IPS-18a (cell line): ENCODE data around the gene MCTP2.

Experiments used
- H3K27ac ChIP-seq: one replicate; pipeline ENCODE4 v1.5.1; 2013; ENCODE audit warnings: low read length
- H3K27me3 ChIP-seq: one replicate; pipeline ENCODE4 v1.6.1; 2013; ENCODE audit warnings: mild to moderate bottlenecking, low read length; ENCODE audit not compliant: control insufficient read depth, insufficient read depth
- H3K36me3 ChIP-seq: one replicate; pipeline ENCODE4 v1.6.1; 2013; ENCODE audit warnings: low read depth, low read length; ENCODE audit not compliant: control insufficient read depth
- H3K4me1 ChIP-seq: one replicate; pipeline ENCODE4 v1.6.1; 2013; ENCODE audit warnings: low read depth, low read length; ENCODE audit not compliant: control insufficient read depth
- H3K4me3 ChIP-seq: one replicate; pipeline ENCODE4 v1.5.1; 2013; ENCODE audit warnings: low read length
- H3K9ac ChIP-seq: one replicate; pipeline ENCODE4 v1.6.1; 2013; ENCODE audit warnings: mild to moderate bottlenecking, low read length, moderate library complexity
- H3K9me3 ChIP-seq: one replicate; pipeline ENCODE4 v1.6.1; 2013; ENCODE audit warnings: low read depth, low read length; ENCODE audit not compliant: control insufficient read depth

MCTP2 gene

DNA sequence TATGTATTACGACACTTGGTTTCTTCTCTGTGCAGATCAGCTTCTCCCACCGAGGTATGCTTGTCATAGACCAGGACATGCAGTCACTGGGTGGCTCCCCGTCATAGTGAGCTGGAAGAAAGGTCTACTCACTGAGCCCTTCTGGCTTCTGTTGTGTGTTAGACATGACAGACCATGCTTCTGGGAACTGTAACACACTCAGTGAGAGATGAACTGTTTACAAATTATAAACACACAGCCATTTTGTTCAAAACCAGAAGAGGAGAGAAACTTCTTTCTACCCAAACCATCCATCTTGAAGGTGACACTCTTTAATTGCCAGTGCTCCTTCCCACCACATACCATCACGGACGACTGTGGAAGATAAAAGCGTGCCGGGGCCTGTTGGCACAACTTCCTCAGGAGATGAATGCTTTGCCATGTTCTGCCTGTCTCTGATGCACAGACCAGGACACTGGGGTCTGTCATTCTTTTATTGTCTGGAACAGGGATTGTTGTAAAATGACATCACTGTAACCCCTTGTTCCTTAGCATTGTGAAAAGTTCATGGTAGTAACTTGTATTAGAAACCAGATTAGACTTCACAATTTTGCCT is 214.3 kb downstream of the MCTP2 start:
- Histone ChIP-seq H3K4me1 (no peaks in the 10 kb centered on the region), H3K9ac (no peak overlapping the region), H3K4me3 (no peak overlapping the region), H3K27ac (no peak overlapping the region), H3K36me3 (no peaks in the 10 kb centered on the region), H3K27me3 (no peaks in the 10 kb centered on the region), H3K9me3 (no peaks in the 10 kb centered on the region)

GRCh38 chr15:94446441-94446840 is 215.1 kb downstream of the MCTP2 start:
- no peak overlapping the region for H3K9ac ChIP-seq
- no peaks in the 10 kb centered on the region for H3K27me3 ChIP-seq
- H3K36me3 ChIP-seq: no peaks in the 10 kb centered on the region
- H3K9me3 ChIP-seq: no peaks in the 10 kb centered on the region
- no peak overlapping the region for H3K4me3 ChIP-seq
- H3K4me1 ChIP-seq: no peaks in the 10 kb centered on the region
- no peak overlapping the region for H3K27ac ChIP-seq

- H3K27me3 ChIP-seq: no peaks in the 10 kb centered on the region
- no peak overlapping the region for H3K9ac ChIP-seq
- no peak overlapping the region for H3K4me3 ChIP-seq
- H3K9me3 ChIP-seq: no peaks in the 10 kb centered on the region
- no peak overlapping the region for H3K27ac ChIP-seq
- no peaks in the 10 kb centered on the region for H3K36me3 ChIP-seq
- H3K4me1 ChIP-seq: no peaks in the 10 kb centered on the region
These were observed 220.1 kb downstream of the MCTP2 start for GRCh38 chr15:94451466-94451865.

DNA sequence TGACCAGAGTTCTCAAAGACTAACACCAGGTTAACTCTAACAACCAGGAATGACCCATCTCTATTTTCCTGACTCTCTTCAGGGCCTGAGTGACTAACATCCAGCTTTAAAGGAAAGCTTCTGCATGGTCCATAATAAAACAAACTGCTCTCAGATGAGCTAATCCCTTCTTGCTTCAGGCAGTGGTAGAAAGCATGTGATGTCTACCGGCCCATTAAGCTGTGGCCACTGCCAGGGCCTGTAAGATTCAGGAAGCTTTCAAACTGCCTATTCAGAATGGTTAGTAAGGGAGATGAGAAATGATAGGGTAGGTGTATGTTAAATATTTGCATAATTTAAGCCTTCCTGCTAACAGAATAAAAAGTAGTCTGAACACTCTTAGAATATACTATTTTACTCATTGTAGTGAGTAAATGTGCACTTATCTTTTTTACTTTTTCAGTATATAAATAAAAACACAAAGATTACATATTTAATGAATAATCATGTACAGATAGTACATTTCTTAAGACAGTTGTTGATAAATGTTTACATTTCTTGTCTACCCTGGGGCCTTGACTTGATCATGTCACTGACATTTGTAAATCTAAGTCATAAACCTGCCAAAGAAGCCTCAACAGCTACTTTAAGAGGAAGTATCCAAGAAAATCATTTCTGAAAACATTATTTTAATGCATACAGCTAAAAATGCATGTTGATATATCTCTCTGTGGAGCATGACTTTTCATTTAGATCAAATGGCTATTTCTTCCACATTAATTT is 222.0 kb downstream of the MCTP2 start:
- H3K4me1 ChIP-seq: no peaks in the 10 kb centered on the region
- H3K9ac ChIP-seq: no peak overlapping the region
- H3K27me3 ChIP-seq: no peaks in the 10 kb centered on the region
- H3K9me3 ChIP-seq: no peaks in the 10 kb centered on the region
- H3K36me3 ChIP-seq: no peaks in the 10 kb centered on the region
- H3K4me3 ChIP-seq: no peak overlapping the region
- H3K27ac ChIP-seq: no peak overlapping the region

GRCh38 chr15:94455297-94455696 is 223.9 kb downstream of the MCTP2 start:
- Histone ChIP-seq H3K9me3 (no peaks in the 10 kb centered on the region), H3K27me3 (no peaks in the 10 kb centered on the region), H3K36me3 (no peaks in the 10 kb centered on the region), H3K9ac (no peak overlapping the region), H3K4me3 (no peak overlapping the region), H3K27ac (no peak overlapping the region), H3K4me1 (no peaks in the 10 kb centered on the region)

DNA sequence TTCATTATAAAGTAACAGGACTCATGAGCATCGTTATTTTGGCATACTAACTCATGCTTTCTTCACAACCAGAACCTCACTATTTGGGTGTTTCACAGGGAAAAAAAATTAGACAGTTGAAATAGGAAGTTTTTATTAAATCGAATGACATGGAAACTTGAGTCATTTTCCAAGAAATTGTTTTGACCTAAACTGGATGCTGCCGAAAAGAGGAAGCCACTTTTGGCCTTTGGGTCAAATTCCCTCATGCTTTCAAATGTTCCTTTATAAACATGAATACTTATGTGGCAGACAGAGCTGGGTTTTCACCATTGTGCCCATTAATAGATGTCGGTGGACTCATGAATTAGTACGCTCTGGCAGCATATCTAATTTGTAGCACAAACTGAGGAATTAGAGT is 224.9 kb downstream of the MCTP2 start:
- Histone ChIP-seq H3K9ac (no peak overlapping the region), H3K4me3 (no peak overlapping the region), H3K27me3 (no peaks in the 10 kb centered on the region), H3K27ac (no peak overlapping the region), H3K4me1 (no peaks in the 10 kb centered on the region), H3K36me3 (no peaks in the 10 kb centered on the region), H3K9me3 (no peaks in the 10 kb centered on the region)

DNA sequence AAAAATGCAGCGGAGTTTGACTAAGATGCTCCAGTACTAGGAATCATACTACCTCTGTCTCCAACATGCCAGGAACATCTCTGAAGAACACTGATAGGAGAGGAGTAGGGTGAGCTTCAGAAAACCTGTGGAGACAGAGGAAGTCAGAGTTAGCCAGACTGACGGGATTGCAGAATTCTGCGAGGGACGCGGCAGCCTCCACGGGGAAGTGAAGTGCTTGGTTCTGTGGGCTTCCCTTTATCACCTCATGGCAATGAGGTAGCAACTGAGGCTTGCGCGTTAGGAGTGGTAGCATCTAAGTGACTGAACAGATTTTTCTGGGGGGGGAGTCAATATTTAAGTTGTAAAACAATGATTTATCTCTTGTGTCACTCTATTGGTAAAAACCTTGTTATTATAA is 226.3 kb downstream of the MCTP2 start:
- no peaks in the 10 kb centered on the region for H3K9me3 ChIP-seq
- no peak overlapping the region for H3K9ac ChIP-seq

DNA sequence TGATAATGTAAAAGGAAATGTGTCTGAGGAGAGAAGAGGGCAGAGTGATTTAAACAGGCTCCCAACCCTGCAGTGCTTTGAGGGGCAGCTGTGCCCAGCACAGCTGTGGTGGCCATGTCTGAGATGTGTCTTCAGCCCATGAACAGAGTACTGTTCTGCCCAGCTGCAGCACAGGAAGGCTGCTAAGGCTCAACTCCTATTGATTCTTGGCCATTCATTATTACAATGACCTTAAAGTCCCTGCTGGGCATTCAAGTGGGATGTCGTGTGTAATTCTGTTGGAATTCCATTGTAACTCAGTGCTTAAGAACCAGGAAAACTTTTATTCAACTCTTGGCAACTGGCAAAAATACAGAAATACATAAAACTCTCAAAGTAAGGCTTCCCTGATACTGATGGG is 229.3 kb downstream of the MCTP2 start:
- no peak overlapping the region for H3K27ac ChIP-seq
- H3K9ac ChIP-seq: no peak overlapping the region
- no peaks in the 10 kb centered on the region for H3K36me3 ChIP-seq
- H3K4me1 ChIP-seq: no peaks in the 10 kb centered on the region
- H3K27me3 ChIP-seq: no peaks in the 10 kb centered on the region
- H3K4me3 ChIP-seq: no peak overlapping the region
- no peaks in the 10 kb centered on the region for H3K9me3 ChIP-seq

More for the DNA sequence above, 226.3 kb downstream of the MCTP2 start:
- H3K36me3 ChIP-seq: no peaks in the 10 kb centered on the region
- no peak overlapping the region for H3K27ac ChIP-seq
- no peaks in the 10 kb centered on the region for H3K27me3 ChIP-seq
- H3K4me1 ChIP-seq: no peaks in the 10 kb centered on the region
- H3K4me3 ChIP-seq: no peak overlapping the region

DNA sequence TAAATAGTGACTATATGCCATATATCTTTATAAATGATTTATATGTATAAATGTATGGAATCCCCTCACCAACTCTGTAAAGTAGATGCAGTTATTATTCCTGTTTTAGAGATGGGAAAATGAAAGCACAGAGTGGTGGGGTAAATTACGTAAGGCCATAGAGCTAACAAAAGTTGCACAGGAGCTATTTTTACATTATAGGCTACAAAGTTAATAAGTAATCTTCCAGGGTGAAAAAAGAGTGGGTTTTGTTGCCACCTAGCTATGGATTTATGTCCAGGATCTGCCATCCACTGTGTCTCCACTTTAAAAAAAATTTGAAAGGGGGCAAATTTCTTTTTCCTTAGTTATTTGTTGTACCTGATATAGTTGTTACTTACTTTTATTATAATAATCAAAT is 235.7 kb downstream of the MCTP2 start:
- H3K27ac ChIP-seq: no peak overlapping the region
- no peaks in the 10 kb centered on the region for H3K36me3 ChIP-seq
- no peaks in the 10 kb centered on the region for H3K9me3 ChIP-seq
- H3K9ac ChIP-seq: no peak overlapping the region
- no peaks in the 10 kb centered on the region for H3K27me3 ChIP-seq
- no peak overlapping the region for H3K4me3 ChIP-seq
- no peaks in the 10 kb centered on the region for H3K4me1 ChIP-seq

DNA sequence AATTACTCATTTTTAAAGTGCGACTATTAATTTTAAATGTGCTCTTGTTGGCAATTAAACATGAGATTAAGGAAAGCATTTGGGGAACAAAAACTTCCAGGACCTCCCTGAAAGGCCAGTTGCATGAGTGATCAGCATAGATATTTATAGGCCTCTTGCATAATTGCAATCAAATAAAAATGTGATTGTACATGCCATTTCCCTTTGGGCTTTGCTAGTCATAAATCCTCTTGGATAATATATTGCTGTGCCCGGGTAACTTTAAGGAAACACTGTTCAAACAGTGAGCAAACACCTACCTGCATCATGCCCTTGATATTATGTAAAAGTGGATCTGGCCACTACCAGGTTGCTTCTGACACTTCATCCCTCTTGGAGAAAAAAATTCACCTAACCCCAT is 239.1 kb downstream of the MCTP2 start:
- no peak overlapping the region for H3K4me3 ChIP-seq
- no peak overlapping the region for H3K9ac ChIP-seq
- H3K9me3 ChIP-seq: no peaks in the 10 kb centered on the region
- H3K27me3 ChIP-seq: no peaks in the 10 kb centered on the region
- H3K36me3 ChIP-seq: no peaks in the 10 kb centered on the region
- no peak overlapping the region for H3K27ac ChIP-seq
- H3K4me1 ChIP-seq: no peaks in the 10 kb centered on the region

DNA sequence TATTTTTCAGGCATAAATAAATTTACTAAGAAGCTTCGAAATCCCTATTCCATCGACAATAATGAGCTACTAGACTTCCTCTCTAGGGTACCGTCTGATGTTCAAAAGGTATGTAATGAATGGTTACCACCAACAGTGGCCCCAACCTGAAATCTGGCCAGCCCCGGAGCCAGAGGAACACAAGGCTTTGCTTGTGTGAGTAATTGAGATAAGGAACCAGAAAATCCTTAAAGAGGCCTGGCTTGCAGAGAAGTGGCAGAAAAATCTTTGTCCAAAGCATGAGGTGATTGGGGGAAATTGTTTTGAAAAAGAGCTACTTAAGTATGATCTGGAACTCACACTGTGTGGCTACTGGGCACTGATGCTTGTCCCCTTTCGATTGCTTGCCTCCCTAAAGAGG is 245.3 kb downstream of the MCTP2 start:
- Histone ChIP-seq H3K4me1 (no peaks in the 10 kb centered on the region), H3K9me3 (no peaks in the 10 kb centered on the region), H3K36me3 (no peaks in the 10 kb centered on the region), H3K27ac (no peak overlapping the region), H3K9ac (no peak overlapping the region), H3K27me3 (no peaks in the 10 kb centered on the region), H3K4me3 (no peak overlapping the region)

GRCh38 chr15:94477913-94478553 is 246.7 kb downstream of the MCTP2 start:
- no peak overlapping the region for H3K27ac ChIP-seq
- H3K9ac ChIP-seq: no peak overlapping the region
- no peaks in the 10 kb centered on the region for H3K9me3 ChIP-seq
- H3K4me3 ChIP-seq: no peak overlapping the region
- no peaks in the 10 kb centered on the region for H3K27me3 ChIP-seq
- no peaks in the 10 kb centered on the region for H3K4me1 ChIP-seq
- no peaks in the 10 kb centered on the region for H3K36me3 ChIP-seq
